IMR-90 (cell line): ENCODE data around the gene PGGHG. TPM values are rescaled to one million over a fixed set of nuclear protein-coding genes. Genes with fewer than 3 reads are reported as not detected.

ENCODE experiments used
- ATAC-seq: fragments of 200-7000 bp; cut with Tn5 transposase; 2 replicates; pipeline ENCODE4 v1.9.1; 2020; ENCODE audit warnings: low read depth, mild to moderate bottlenecking, moderate library complexity
- BruUV-seq: library from RNA; stranded (reverse); fragments of 400-500 nt; replicated peaks from 2 replicates; lab custom pipeline; 2021; lab: Mats Ljungman, UMichigan
- CTCF ChIA-PET: fragments of 300-600 bp; formaldehyde crosslinking; extraction: SDS; loops from one replicate; lab custom pipeline; 2021; ENCODE audit warnings: antibody characterized with exemption; lab: Yijun Ruan, JAX
- POLR2A ChIA-PET: fragments of 300-600 bp; sonication (Branson Sonifier 250); formaldehyde crosslinking; loops from one replicate; lab custom pipeline; 2022; ENCODE audit warnings: antibody characterized with exemption; ENCODE audit not compliant: unreplicated experiment; lab: Charles Lee
- DNase-seq: peaks from one replicate; pipeline ENCODE4 v3.0.0; 2013
- H2AFZ ChIP-seq: replicated peaks from 2 replicates; pipeline ENCODE3; 2013; ENCODE audit warnings: low read length, mild to moderate bottlenecking; ENCODE audit not compliant: poor library complexity
- H2AK5ac ChIP-seq: 2 replicates; pipeline ENCODE4 v1.6.1; 2013; ENCODE audit warnings: low read depth, low read length, inconsistent platforms
- H2AK9ac ChIP-seq: replicated peaks from 2 replicates; pipeline ENCODE3; 2013; ENCODE audit warnings: mild to moderate bottlenecking, low read depth, low read length, moderate library complexity; ENCODE audit not compliant: poor library complexity
- H2BK120ac ChIP-seq: 2 replicates; pipeline ENCODE4 v1.6.1; 2013; ENCODE audit warnings: low read depth, low read length, inconsistent platforms
- H2BK15ac ChIP-seq: 3 replicates; pipeline ENCODE4 v1.6.1; 2013; ENCODE audit warnings: low read depth, low read length, inconsistent platforms
- H2BK20ac ChIP-seq: 2 replicates; pipeline ENCODE4 v1.6.1; 2013; ENCODE audit warnings: low read depth, mild to moderate bottlenecking, inconsistent platforms, low read length, moderate library complexity
- H2BK5ac ChIP-seq: 2 replicates; pipeline ENCODE4 v1.6.1; 2013; ENCODE audit warnings: mild to moderate bottlenecking, low read depth, low read length, inconsistent platforms; ENCODE audit not compliant: poor library complexity, severe bottlenecking
- H3K14ac ChIP-seq: replicated peaks from 2 replicates; pipeline ENCODE4 v1.6.1; 2013; ENCODE audit warnings: low read depth, low read length, inconsistent platforms
- H3K18ac ChIP-seq: 2 replicates; pipeline ENCODE4 v1.6.1; 2013; ENCODE audit warnings: low read depth, low read length, control low read depth
- H3K23ac ChIP-seq: 2 replicates; pipeline ENCODE4 v1.6.1; 2013; ENCODE audit warnings: low read depth, low read length, inconsistent platforms
- H3K27ac ChIP-seq: 2 replicates; pipeline ENCODE4 v1.5.1; 2013; ENCODE audit warnings: mild to moderate bottlenecking, control low read depth, low read length; ENCODE audit not compliant: insufficient read depth
- H3K27me3 ChIP-seq: 2 replicates; pipeline ENCODE4 v1.6.1; 2013; ENCODE audit warnings: low read length; ENCODE audit not compliant: control insufficient read depth, insufficient read depth
- H3K36me3 ChIP-seq: 2 replicates; pipeline ENCODE4 v1.6.1; 2013; ENCODE audit warnings: low read length, mixed read lengths; ENCODE audit not compliant: control insufficient read depth, insufficient read depth
- H3K4ac ChIP-seq: 2 replicates; pipeline ENCODE4 v1.6.1; 2013; ENCODE audit warnings: low read depth, low read length, inconsistent platforms
- H3K4me1 ChIP-seq: 2 replicates; pipeline ENCODE4 v1.6.1; 2013; ENCODE audit warnings: low read length, mixed read lengths; ENCODE audit not compliant: control insufficient read depth, insufficient read depth
- H3K4me2 ChIP-seq: 2 replicates; pipeline ENCODE4 v1.6.1; 2013; ENCODE audit warnings: low read depth, mild to moderate bottlenecking, control low read depth, low read length, moderate library complexity
- H3K4me3 ChIP-seq: 2 replicates; pipeline ENCODE4 v1.5.1; 2013; ENCODE audit warnings: low read depth, mild to moderate bottlenecking, control low read depth, low read length, moderate library complexity; ENCODE audit not compliant: insufficient read depth
- H3K56ac ChIP-seq: 2 replicates; pipeline ENCODE4 v1.6.1; 2013; ENCODE audit warnings: low read length, inconsistent platforms; ENCODE audit not compliant: insufficient read depth; ENCODE audit errors: extremely low read depth
- H3K79me1 ChIP-seq, 2 experiments: 2 replicates each; pipeline ENCODE4 v1.6.1; 2013; ENCODE audit warnings: low read length in 2 of 2, inconsistent platforms in 1 of 2, low read depth in 1 of 2
- H3K9ac ChIP-seq: 2 replicates; pipeline ENCODE4 v1.6.1; 2013; ENCODE audit warnings: low read depth, low read length, control low read depth
- H3K9me1 ChIP-seq: 2 replicates; pipeline ENCODE4 v1.6.1; 2013; ENCODE audit warnings: low read length, inconsistent platforms; ENCODE audit not compliant: insufficient read depth
- H3K9me3 ChIP-seq: 2 replicates; pipeline ENCODE4 v1.6.1; 2013; ENCODE audit warnings: low read length; ENCODE audit not compliant: control insufficient read depth, insufficient read depth
- H4K20me1 ChIP-seq: 2 replicates; pipeline ENCODE4 v1.6.1; 2013; ENCODE audit warnings: low read length, inconsistent platforms; ENCODE audit not compliant: insufficient read depth
- H4K5ac ChIP-seq: 2 replicates; pipeline ENCODE4 v1.6.1; 2013; ENCODE audit warnings: mild to moderate bottlenecking, low read depth, low read length, control low read depth
- H4K8ac ChIP-seq, 2 experiments: 2 replicates each; pipeline ENCODE4 v1.6.1; 2013; ENCODE audit warnings: low read depth in 2 of 2, low read length in 2 of 2, control low read depth in 1 of 2, inconsistent platforms in 1 of 2
- H4K91ac ChIP-seq: 2 replicates; pipeline ENCODE4 v1.6.1; 2013; ENCODE audit warnings: low read depth, low read length, inconsistent platforms; ENCODE audit not compliant: insufficient read depth
- BHLHE40 ChIP-seq: fragments of 150-350 bp; IDR thresholded peaks from 2 replicates; pipeline ENCODE4 v1.6.1; 2016; ENCODE audit warnings: mild to moderate bottlenecking, low read depth, low read length
- CEBPB ChIP-seq: IDR thresholded peaks from 2 replicates; pipeline ENCODE4 v1.6.1; 2012; ENCODE audit warnings: low read depth, low read length, improper control_type of control experiment
- CHD1 ChIP-seq: IDR thresholded peaks from 2 replicates; pipeline ENCODE4 v1.6.1; 2012; ENCODE audit warnings: low read depth, low read length, improper control_type of control experiment
- FOS ChIP-seq: fragments of 150-350 bp; IDR thresholded peaks from 2 replicates; pipeline ENCODE4 v1.6.1; 2016; ENCODE audit warnings: low read depth, low read length
- MAFK ChIP-seq: IDR thresholded peaks from 2 replicates; pipeline ENCODE4 v1.6.1; 2012; ENCODE audit warnings: low read depth, low read length, improper control_type of control experiment
- MAZ ChIP-seq: IDR thresholded peaks from 2 replicates; pipeline ENCODE4 v1.6.1; 2012; ENCODE audit warnings: low read depth, mild to moderate bottlenecking, low read length, improper control_type of control experiment, moderate library complexity, borderline replicate concordance
- MXI1 ChIP-seq: IDR thresholded peaks from 2 replicates; pipeline ENCODE4 v1.6.1; 2012; ENCODE audit warnings: low read depth, mild to moderate bottlenecking, low read length, moderate library complexity, borderline replicate concordance
- NFE2L2 ChIP-seq: fragments of 150-350 bp; IDR thresholded peaks from 2 replicates; pipeline ENCODE4 v1.6.1; 2016; ENCODE audit warnings: low read depth, mild to moderate bottlenecking, low read length
- POLR2A ChIP-seq: IDR thresholded peaks from 2 replicates; pipeline ENCODE4 v1.6.1; 2012; ENCODE audit warnings: mild to moderate bottlenecking, low read depth, low read length
- RAD21 ChIP-seq: IDR thresholded peaks from 2 replicates; pipeline ENCODE4 v1.6.1; 2012; ENCODE audit warnings: low read length, improper control_type of control experiment
- RCOR1 ChIP-seq: IDR thresholded peaks from 2 replicates; pipeline ENCODE4 v1.6.1; 2012; ENCODE audit warnings: mild to moderate bottlenecking, low read length, improper control_type of control experiment; ENCODE audit not compliant: insufficient replicate concordance
- RFX5 ChIP-seq: IDR thresholded peaks from 2 replicates; pipeline ENCODE4 v1.8.0; 2012; ENCODE audit warnings: low read depth, mild to moderate bottlenecking, low read length, moderate library complexity
- SMC3 ChIP-seq: fragments of 150-350 bp; IDR thresholded peaks from 2 replicates; pipeline ENCODE4 v1.6.1; 2016; ENCODE audit warnings: low read depth, mild to moderate bottlenecking, antibody characterized with exemption, low read length, moderate library complexity
- WGBS, 2 experiments: methylation state at CpG; one replicate each; pipeline versions ENCODE4 v1.1.5 to v1.1.7; 2013; ENCODE audit warnings: missing lambda C conversion rate in 2 of 2; ENCODE audit not compliant: insufficient read length in 1 of 2; ENCODE audit errors: extremely low coverage in 2 of 2; 5-methylcytosine and 5-hydroxymethylcytosine counted together
- dilution Hi-C: fragments of 300-500 bp; cut with HindIII; formaldehyde crosslinking; loops from one replicate; pipeline ENCODE4 v1.14.3; 2018; ENCODE audit warnings: low sequenced_read_pairs; ENCODE audit not compliant: unreplicated experiment
- in situ Hi-C: fragments of 300-500 bp; cut with MboI; formaldehyde crosslinking; loops from 3 replicates; pipeline ENCODE4 v1.14.3; 2019; ENCODE audit warnings: low sequenced_read_pairs, inconsistent platforms, mixed read lengths
- intact Hi-C: fragments of 100-400 bp; cut with micrococcal nuclease; formaldehyde crosslinking; loops from 2 replicates; pipeline ENCODE4 v1.10.0; 2022
- polyA plus RNA-seq, 3 experiments: library from polyadenylated mRNA; depleted of rRNA; stranded (reverse); fragments of >200 nt; gene quantifications; 2 replicates each; pipeline ENCODE4 v1.2.3, GENCODE V29; 2012; ENCODE audit warnings: low replicate concordance in 1 of 3
- total RNA-seq: library from RNA; depleted of rRNA; stranded (reverse); fragments of >200 nt; gene quantifications from 2 replicates; pipeline ENCODE4 v1.2.3, GENCODE V29; 2012
- TF ChIP-seq, protein P1 (sequence below): fragments of 150-350 bp; IDR thresholded peaks from 2 replicates; pipeline ENCODE4 v1.6.1; 2016; ENCODE audit warnings: low read depth, mild to moderate bottlenecking, low read length, moderate library complexity, borderline replicate concordance
- TF ChIP-seq, protein P2 (sequence below): conservative IDR thresholded peaks from 2 replicates; pipeline ENCODE4 v1.5.1; 2012; ENCODE audit warnings: mild to moderate bottlenecking, low read depth, low read length, improper control_type of control experiment
- TF ChIP-seq, protein P3 (sequence below): fragments of 150-350 bp; IDR thresholded peaks from 2 replicates; pipeline ENCODE4 v1.6.1; 2017; ENCODE audit warnings: mild to moderate bottlenecking, antibody characterized with exemption, low read length, low read depth

Gene PGGHG
- total and polyA plus RNA-seq, 2 of the 4 experiments (the other 2 are of a cell fraction) = 1.8 to 17.0 TPM

DNA sequence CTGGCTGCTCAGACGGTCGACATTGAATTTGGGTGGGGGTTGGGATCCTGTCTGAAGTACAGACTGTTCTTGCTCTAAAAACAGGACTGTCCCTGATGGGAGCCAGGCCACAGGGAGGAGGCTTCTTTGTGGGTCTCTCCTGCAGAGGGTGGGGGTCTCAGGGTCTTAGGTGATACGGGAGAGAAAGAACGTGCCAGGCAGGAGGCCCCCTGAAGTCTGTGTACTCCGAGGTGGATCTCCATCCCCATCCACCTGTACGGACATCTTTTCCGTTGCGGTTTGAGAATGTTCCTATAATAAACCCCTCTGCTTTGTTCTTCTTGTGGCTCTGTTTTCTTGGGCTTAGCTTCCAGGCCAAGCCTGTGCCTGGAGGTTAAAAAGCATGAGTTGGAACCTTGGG, 36.3 kb upstream of the PGGHG start:
- Histone ChIP-seq H3K9ac (no peak overlapping the region), H2BK15ac (no peak overlapping the region), H3K9me1 (no peaks in the 10 kb centered on the region), H2BK5ac (no peak overlapping the region), H2BK20ac (no peak overlapping the region), H3K4ac (no peak overlapping the region), H2AFZ (no peak overlapping the region), H3K56ac (no peak overlapping the region), H3K14ac (no peak overlapping the region), H3K23ac (no peak overlapping the region), H4K5ac (no peak overlapping the region), H3K4me3 (no peak overlapping the region), H3K4me1 (no peaks in the 10 kb centered on the region), H2AK9ac (no peak overlapping the region), H4K8ac (no peak overlapping the region), H3K27me3 (peaks cover 1% of the 10 kb centered on the region), H4K91ac (no peak overlapping the region), H3K36me3 (peaks cover 41% of the 10 kb centered on the region), H3K4me2 (no peak overlapping the region), H3K18ac (no peak overlapping the region), H4K20me1 (no peaks in the 10 kb centered on the region; the same call in 1 of the 2 replicates), H3K9me3 (no peaks in the 10 kb centered on the region), H3K27ac (no peak overlapping the region), H2BK120ac (no peak overlapping the region), H3K79me1 (peaks cover 0 to 9% of the 10 kb centered on the region in 2 experiments; a peak in 2 of 4 replicates), H2AK5ac (no peak overlapping the region)
- TF ChIP-seq POLR2A = no peak
- TF ChIP-seq FOS = no peak
- no peak for TF ChIP-seq SMC3
- TF ChIP-seq, protein P1, sequence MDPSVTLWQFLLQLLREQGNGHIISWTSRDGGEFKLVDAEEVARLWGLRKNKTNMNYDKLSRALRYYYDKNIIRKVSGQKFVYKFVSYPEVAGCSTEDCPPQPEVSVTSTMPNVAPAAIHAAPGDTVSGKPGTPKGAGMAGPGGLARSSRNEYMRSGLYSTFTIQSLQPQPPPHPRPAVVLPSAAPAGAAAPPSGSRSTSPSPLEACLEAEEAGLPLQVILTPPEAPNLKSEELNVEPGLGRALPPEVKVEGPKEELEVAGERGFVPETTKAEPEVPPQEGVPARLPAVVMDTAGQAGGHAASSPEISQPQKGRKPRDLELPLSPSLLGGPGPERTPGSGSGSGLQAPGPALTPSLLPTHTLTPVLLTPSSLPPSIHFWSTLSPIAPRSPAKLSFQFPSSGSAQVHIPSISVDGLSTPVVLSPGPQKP = no peak
- no peak for TF ChIP-seq MXI1
- no peak for TF ChIP-seq CHD1
- TF ChIP-seq, protein P2, sequence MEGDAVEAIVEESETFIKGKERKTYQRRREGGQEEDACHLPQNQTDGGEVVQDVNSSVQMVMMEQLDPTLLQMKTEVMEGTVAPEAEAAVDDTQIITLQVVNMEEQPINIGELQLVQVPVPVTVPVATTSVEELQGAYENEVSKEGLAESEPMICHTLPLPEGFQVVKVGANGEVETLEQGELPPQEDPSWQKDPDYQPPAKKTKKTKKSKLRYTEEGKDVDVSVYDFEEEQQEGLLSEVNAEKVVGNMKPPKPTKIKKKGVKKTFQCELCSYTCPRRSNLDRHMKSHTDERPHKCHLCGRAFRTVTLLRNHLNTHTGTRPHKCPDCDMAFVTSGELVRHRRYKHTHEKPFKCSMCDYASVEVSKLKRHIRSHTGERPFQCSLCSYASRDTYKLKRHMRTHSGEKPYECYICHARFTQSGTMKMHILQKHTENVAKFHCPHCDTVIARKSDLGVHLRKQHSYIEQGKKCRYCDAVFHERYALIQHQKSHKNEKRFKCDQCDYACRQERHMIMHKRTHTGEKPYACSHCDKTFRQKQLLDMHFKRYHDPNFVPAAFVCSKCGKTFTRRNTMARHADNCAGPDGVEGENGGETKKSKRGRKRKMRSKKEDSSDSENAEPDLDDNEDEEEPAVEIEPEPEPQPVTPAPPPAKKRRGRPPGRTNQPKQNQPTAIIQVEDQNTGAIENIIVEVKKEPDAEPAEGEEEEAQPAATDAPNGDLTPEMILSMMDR = no peak
- no peak for TF ChIP-seq NFE2L2
- TF ChIP-seq BHLHE40 = no peak
- no peak for TF ChIP-seq RAD21
- no peak for TF ChIP-seq MAZ
- TF ChIP-seq, protein P3, sequence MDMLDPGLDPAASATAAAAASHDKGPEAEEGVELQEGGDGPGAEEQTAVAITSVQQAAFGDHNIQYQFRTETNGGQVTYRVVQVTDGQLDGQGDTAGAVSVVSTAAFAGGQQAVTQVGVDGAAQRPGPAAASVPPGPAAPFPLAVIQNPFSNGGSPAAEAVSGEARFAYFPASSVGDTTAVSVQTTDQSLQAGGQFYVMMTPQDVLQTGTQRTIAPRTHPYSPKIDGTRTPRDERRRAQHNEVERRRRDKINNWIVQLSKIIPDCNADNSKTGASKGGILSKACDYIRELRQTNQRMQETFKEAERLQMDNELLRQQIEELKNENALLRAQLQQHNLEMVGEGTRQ = no peak
- no peak for TF ChIP-seq CEBPB
- no peak for TF ChIP-seq MAFK
- no peak for TF ChIP-seq RFX5
- no peak for TF ChIP-seq RCOR1
- ChIA-PET POLR2A (no interaction called here), CTCF (no interaction called here)
- ATAC-seq (no peak), DNase-seq (no peak)
- in situ Hi-C loops = no loop called here
- BruUV-seq = no TSS peak
- WGBS, 2 experiments = 80% methylated on average over 2 of the region's 8 CpGs; no CpG with 5 or more reads in 1 of the 2 experiments
- dilution Hi-C loops = no loop called here
- intact Hi-C loops = no loop called here
